HG03571 (cell line): ENCODE data around the gene AKAP13.
"Not testable (repeated sequence)": the region's sequence is repeated elsewhere in the genome, so short reads cannot be mapped to it uniquely, and the experiment has no call there.

Experiments
- ATAC-seq: cut with Tn5 transposase; IDR thresholded peaks from one replicate; pipeline ENCODE4 v1.9.1; 2021; ENCODE audit not compliant: unreplicated experiment

AKAP13 gene

GRCh38 chr15:85477730-85478129 lies 97.3 kb downstream of the AKAP13 start:
- no peak for ATAC-seq

GRCh38 chr15:85479071-85479647 lies 98.8 kb downstream of the AKAP13 start:
- no peak for ATAC-seq

GRCh38 chr15:85480923-85481322 lies 100.5 kb downstream of the AKAP13 start:
- ATAC-seq = no peak

- not testable (repeated sequence) for ATAC-seq
Observed at GRCh38 chr15:85481543-85481942, 101.1 kb downstream of the AKAP13 start.

GRCh38 chr15:85482894-85483293 lies 102.5 kb downstream of the AKAP13 start:
- ATAC-seq = no peak

GRCh38 chr15:85483955-85484354 lies 103.6 kb downstream of the AKAP13 start:
- ATAC-seq = not testable (repeated sequence)

- not testable (repeated sequence) for ATAC-seq
Observed at GRCh38 chr15:85484923-85485322, 104.5 kb downstream of the AKAP13 start.

- peak; percentile 68 for ATAC-seq
Observed at GRCh38 chr15:85485956-85486567, 105.7 kb downstream of the AKAP13 start.

GRCh38 chr15:85487796-85488195 lies 107.4 kb downstream of the AKAP13 start:
- not testable (repeated sequence) for ATAC-seq

GRCh38 chr15:85488997-85489396 lies 108.6 kb downstream of the AKAP13 start:
- no peak for ATAC-seq

GRCh38 chr15:85489773-85490493 lies 109.5 kb downstream of the AKAP13 start:
- no peak for ATAC-seq

GRCh38 chr15:85490856-85491255 lies 110.5 kb downstream of the AKAP13 start:
- no peak for ATAC-seq

- no peak for ATAC-seq
Observed at GRCh38 chr15:85491691-85492090, 111.3 kb downstream of the AKAP13 start.

- no peak for ATAC-seq
Observed at GRCh38 chr15:85492406-85492805, 112.0 kb downstream of the AKAP13 start.

GRCh38 chr15:85493260-85493659 lies 112.9 kb downstream of the AKAP13 start:
- no peak for ATAC-seq

- no peak for ATAC-seq
Observed at GRCh38 chr15:85494048-85494777, 113.8 kb downstream of the AKAP13 start.

- ATAC-seq = no peak
Observed at GRCh38 chr15:85495096-85495495, 114.7 kb downstream of the AKAP13 start.

GRCh38 chr15:85495544-85495943 lies 115.1 kb downstream of the AKAP13 start:
- no peak for ATAC-seq

- ATAC-seq = no peak
Observed at GRCh38 chr15:85496151-85496550, 115.7 kb downstream of the AKAP13 start.

GRCh38 chr15:85496551-85497171 lies 116.3 kb downstream of the AKAP13 start:
- ATAC-seq = no peak

- ATAC-seq = no peak
Observed at GRCh38 chr15:85497172-85497569, 116.8 kb downstream of the AKAP13 start.
